ENCODE measurements around the gene ANKRD55.

DNA sequence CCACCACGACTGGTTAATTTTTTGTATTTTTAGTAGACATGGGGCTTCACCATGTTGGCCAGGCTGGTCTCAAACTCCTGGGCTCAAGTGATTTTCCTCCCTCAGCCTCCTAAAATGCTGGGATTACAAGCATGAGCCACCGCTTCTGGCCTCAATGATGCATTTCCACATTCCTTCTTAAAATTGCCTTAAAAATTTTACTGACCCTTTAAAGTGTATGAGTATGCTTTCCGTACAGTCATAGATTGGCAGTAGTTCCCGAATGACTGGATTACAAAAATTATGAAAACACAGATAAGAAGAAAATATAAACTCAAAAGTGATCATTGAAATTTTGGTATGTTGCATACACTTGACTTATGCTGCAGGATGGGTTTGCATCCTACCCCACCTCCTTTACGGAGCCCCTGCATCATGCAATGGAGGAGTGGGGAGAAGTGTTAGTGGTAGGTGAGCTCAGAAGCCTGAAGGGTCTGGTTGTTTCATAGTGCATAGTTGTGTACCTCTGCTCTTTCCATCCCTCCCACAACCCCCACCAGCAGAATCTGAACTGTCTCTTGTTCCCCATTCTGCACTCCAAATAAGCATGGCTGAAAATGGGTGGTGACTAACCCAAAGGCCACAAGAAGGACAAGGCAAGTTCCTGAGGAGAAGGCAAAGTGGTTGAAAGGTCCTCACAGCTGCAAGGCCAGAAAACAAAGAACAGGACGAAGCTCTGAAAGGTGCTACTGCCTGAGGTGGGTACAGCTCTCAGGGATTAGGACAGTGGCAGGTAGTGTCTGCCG lies 26.8 kb downstream of the ANKRD55 start:
- TF ChIP-seq, protein P1, sequence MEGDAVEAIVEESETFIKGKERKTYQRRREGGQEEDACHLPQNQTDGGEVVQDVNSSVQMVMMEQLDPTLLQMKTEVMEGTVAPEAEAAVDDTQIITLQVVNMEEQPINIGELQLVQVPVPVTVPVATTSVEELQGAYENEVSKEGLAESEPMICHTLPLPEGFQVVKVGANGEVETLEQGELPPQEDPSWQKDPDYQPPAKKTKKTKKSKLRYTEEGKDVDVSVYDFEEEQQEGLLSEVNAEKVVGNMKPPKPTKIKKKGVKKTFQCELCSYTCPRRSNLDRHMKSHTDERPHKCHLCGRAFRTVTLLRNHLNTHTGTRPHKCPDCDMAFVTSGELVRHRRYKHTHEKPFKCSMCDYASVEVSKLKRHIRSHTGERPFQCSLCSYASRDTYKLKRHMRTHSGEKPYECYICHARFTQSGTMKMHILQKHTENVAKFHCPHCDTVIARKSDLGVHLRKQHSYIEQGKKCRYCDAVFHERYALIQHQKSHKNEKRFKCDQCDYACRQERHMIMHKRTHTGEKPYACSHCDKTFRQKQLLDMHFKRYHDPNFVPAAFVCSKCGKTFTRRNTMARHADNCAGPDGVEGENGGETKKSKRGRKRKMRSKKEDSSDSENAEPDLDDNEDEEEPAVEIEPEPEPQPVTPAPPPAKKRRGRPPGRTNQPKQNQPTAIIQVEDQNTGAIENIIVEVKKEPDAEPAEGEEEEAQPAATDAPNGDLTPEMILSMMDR (IDR thresholded peaks at IDR 0.05; ENCODE audit: low read length), result no peak
- no peak for TF ChIP-seq EZH2phosphoT487 (IDR thresholded peaks at IDR 0.05; ENCODE audit: low read length)
- TF ChIP-seq EZH2 (optimal IDR thresholded peaks at IDR 0.05; ENCODE audit: low read depth, low read length), result no peak
